HCT116 (cell line): ENCODE results near the gene CDK14. TPM values are rescaled to one million over a fixed set of nuclear protein-coding genes. Genes with fewer than 3 reads are reported as not detected.

Experiments used
- FOSL1 ChIP-seq: IDR thresholded peaks from 2 replicates; pipeline ENCODE4 v1.6.1; 2012; ENCODE audit warnings: low read depth
- SIN3A ChIP-seq: IDR thresholded peaks from 2 replicates; pipeline ENCODE4 v1.6.1; 2012; ENCODE audit warnings: low read depth
- SP1 ChIP-seq: IDR thresholded peaks from 2 replicates; pipeline ENCODE4 v1.6.1; 2012; ENCODE audit warnings: low read depth
- YY1 ChIP-seq: IDR thresholded peaks from 2 replicates; pipeline ENCODE4 v1.6.1; 2011; ENCODE audit warnings: low read length, low read depth, moderate library complexity, mild to moderate bottlenecking; ENCODE audit not compliant: insufficient replicate concordance; ENCODE audit errors: extremely low read depth
- ZFX ChIP-seq: fragments of 450-650 bp; IDR thresholded peaks from 2 replicates; pipeline ENCODE4 v1.6.1; 2017
- ZNF274 ChIP-seq: fragments of 200-500 bp; sonication (Bioruptor generic); IDR thresholded peaks from 2 replicates; pipeline ENCODE4 v1.6.1; 2014; ENCODE audit warnings: mild to moderate bottlenecking, low read depth, low read length, inconsistent platforms
- total RNA-seq: library from RNA; stranded (reverse); gene quantifications from one replicate; pipeline ENCODE4 v1.2.1, GENCODE V29; 2021; ENCODE audit not compliant: unreplicated experiment
- TF ChIP-seq, protein P1 (sequence below): IDR thresholded peaks from 2 replicates; pipeline ENCODE4 v1.6.1; 2011; ENCODE audit warnings: mild to moderate bottlenecking, low read length, moderate library complexity; ENCODE audit not compliant: insufficient replicate concordance; ENCODE audit errors: extremely low read depth
- TF ChIP-seq, protein P2 (sequence below): IDR thresholded peaks from 2 replicates; pipeline ENCODE4 v1.6.1; 2012
- TF ChIP-seq, protein P3 (sequence below): IDR thresholded peaks from 2 replicates; pipeline ENCODE4 v1.6.1; 2012; ENCODE audit warnings: low read depth

CDK14 gene
- total RNA-seq, 1 experiment from 2014 or later: 10.2 TPM

DNA sequence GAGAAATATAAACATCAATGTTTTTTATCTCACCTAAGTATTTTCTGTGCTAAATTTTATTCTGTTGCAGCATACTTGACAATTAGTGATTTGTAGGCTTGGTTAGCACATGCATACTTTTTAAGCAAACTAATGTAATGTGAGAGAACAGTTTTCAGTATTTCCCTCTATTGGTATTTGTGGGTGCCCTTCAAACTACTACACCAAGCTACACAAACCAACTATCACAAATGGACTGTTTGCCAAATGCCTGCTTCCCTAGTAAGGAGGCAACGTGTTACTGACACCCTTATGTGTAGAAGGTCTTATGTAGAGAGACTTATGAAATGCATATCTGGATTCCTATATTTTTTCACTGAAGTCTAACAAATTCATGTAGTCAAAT is 569.7 kb downstream of the CDK14 start (continued):
- TF ChIP-seq, protein P1, sequence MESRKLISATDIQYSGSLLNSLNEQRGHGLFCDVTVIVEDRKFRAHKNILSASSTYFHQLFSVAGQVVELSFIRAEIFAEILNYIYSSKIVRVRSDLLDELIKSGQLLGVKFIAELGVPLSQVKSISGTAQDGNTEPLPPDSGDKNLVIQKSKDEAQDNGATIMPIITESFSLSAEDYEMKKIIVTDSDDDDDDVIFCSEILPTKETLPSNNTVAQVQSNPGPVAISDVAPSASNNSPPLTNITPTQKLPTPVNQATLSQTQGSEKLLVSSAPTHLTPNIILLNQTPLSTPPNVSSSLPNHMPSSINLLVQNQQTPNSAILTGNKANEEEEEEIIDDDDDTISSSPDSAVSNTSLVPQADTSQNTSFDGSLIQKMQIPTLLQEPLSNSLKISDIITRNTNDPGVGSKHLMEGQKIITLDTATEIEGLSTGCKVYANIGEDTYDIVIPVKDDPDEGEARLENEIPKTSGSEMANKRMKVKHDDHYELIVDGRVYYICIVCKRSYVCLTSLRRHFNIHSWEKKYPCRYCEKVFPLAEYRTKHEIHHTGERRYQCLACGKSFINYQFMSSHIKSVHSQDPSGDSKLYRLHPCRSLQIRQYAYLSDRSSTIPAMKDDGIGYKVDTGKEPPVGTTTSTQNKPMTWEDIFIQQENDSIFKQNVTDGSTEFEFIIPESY: no peak
- TF ChIP-seq, protein P2, sequence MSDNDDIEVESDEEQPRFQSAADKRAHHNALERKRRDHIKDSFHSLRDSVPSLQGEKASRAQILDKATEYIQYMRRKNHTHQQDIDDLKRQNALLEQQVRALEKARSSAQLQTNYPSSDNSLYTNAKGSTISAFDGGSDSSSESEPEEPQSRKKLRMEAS: no peak
- TF ChIP-seq ZNF274 (no peak), YY1 (no peak), SP1 (no peak), SIN3A (no peak), FOSL1 (no peak), ZFX (no peak)
- TF ChIP-seq, protein P3, sequence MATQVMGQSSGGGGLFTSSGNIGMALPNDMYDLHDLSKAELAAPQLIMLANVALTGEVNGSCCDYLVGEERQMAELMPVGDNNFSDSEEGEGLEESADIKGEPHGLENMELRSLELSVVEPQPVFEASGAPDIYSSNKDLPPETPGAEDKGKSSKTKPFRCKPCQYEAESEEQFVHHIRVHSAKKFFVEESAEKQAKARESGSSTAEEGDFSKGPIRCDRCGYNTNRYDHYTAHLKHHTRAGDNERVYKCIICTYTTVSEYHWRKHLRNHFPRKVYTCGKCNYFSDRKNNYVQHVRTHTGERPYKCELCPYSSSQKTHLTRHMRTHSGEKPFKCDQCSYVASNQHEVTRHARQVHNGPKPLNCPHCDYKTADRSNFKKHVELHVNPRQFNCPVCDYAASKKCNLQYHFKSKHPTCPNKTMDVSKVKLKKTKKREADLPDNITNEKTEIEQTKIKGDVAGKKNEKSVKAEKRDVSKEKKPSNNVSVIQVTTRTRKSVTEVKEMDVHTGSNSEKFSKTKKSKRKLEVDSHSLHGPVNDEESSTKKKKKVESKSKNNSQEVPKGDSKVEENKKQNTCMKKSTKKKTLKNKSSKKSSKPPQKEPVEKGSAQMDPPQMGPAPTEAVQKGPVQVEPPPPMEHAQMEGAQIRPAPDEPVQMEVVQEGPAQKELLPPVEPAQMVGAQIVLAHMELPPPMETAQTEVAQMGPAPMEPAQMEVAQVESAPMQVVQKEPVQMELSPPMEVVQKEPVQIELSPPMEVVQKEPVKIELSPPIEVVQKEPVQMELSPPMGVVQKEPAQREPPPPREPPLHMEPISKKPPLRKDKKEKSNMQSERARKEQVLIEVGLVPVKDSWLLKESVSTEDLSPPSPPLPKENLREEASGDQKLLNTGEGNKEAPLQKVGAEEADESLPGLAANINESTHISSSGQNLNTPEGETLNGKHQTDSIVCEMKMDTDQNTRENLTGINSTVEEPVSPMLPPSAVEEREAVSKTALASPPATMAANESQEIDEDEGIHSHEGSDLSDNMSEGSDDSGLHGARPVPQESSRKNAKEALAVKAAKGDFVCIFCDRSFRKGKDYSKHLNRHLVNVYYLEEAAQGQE: no peak
